K562 (cell line): ENCODE measurements around the gene ZNF775. TPM values are rescaled to one million over a fixed set of nuclear protein-coding genes. Genes with fewer than 3 reads are reported as not detected.
A peak's percentile ranks its signal among the peaks of the same experiment; 100 is the strongest.

ENCODE experiments used
- AFF1 ChIP-seq, 2 experiments: fragments of 450-650 bp; IDR thresholded peaks; 2 replicates each; pipeline ENCODE4 v1.6.1; 2018; ENCODE audit warnings: mild to moderate bottlenecking in 2 of 2, low read depth in 1 of 2; ENCODE audit not compliant: partially characterized antibody in 2 of 2
- ARNT ChIP-seq, 2 experiments: fragments of 450-650 bp; IDR thresholded peaks; 2 replicates each; pipeline ENCODE4 v1.6.1; 2016; ENCODE audit warnings: mild to moderate bottlenecking in 1 of 2
- FOXP4 ChIP-seq: sonication (generic); formaldehyde crosslinking; IDR thresholded peaks from 2 replicates; pipeline ENCODE4 v1.8.0; 2022; ENCODE audit warnings: mild to moderate bottlenecking, missing genetic modification reagents, borderline replicate concordance
- NRF1 ChIP-seq, 2 experiments: fragments of 450-650 bp; IDR thresholded peaks in 1 of 2; conservative IDR thresholded peaks in 1 of 2; 2 replicates each; pipeline ENCODE4 v1.6.1; 2014; ENCODE audit warnings: mild to moderate bottlenecking in 2 of 2
- RFX1 ChIP-seq: fragments of 450-650 bp; IDR thresholded peaks from 2 replicates; pipeline ENCODE4 v1.6.1; 2016; ENCODE audit warnings: mild to moderate bottlenecking, moderate library complexity
- SAFB ChIP-seq: fragments of 200-400 bp; formaldehyde crosslinking; IDR thresholded peaks from 2 replicates; pipeline ENCODE4 v1.6.1; 2017; ENCODE audit warnings: low read depth, low read length, borderline replicate concordance
- TRIM24 ChIP-seq, 2 experiments: fragments of 450-650 bp; IDR thresholded peaks; 2 replicates each; pipeline ENCODE4 v1.6.1; 2016
- WHSC1 ChIP-seq: IDR thresholded peaks from one replicate; pipeline ENCODE4 v1.6.1; 2012; ENCODE audit warnings: low read length, control low read depth, inconsistent platforms
- ZBTB33 ChIP-seq: sonication (generic); formaldehyde crosslinking; IDR thresholded peaks from 2 replicates; pipeline ENCODE4 v1.8.1; 2023; ENCODE audit warnings: mild to moderate bottlenecking, missing genetic modification reagents
- ZNF830 ChIP-seq: fragments of 250-450 bp; sonication (Bioruptor Pico); IDR thresholded peaks from 2 replicates; pipeline ENCODE4 v1.5.0; 2021; ENCODE audit warnings: mild to moderate bottlenecking
- polyA plus RNA-seq, 8 experiments: library from polyadenylated mRNA; depleted of rRNA in 4 of 8; stranded (reverse) in 5 of 8; unstranded in 3 of 8; fragments of >200 nt; fragmentation: Nextera tagmentation in 2 of 8; fragmentation: Illumina TruSeq in 1 of 8; extraction: Ambion mirVana in 2 of 8; extraction: Trizol in 1 of 8; gene quantifications; 2 replicates each; pipeline versions ENCODE4 v1.2.1 to v1.2.3, GENCODE V29; 2011 to 2014; ENCODE audit warnings: inconsistent platforms in 1 of 8, missing spikeins in 1 of 8
- total RNA-seq, 7 experiments: library from RNA; depleted of rRNA in 6 of 7; stranded (reverse); fragments of >200 nt in 6 of 7; fragmentation: Illumina TruSeq in 2 of 7; extraction: Trizol in 2 of 7; gene quantifications; 2 replicates each; pipeline versions ENCODE4 v1.2.1 to v1.2.3, GENCODE V29; 2011 to 2021; ENCODE audit warnings: low replicate concordance in 1 of 7

The ZNF775 gene
- total and polyA plus RNA-seq, 9 of the 15 experiments (the other 6 are each of a cell fraction or from before 2014, with no cell fraction given), result 0.04 to 18.7 (median 4.9) TPM

- peak; percentile 90 for TF ChIP-seq FOXP4 (CRISPR knock-in tag)
- TF ChIP-seq ZNF830 (CRISPR knock-in tag), result peak; percentile 21; the same call in 1 of the 2 replicates
- TF ChIP-seq AFF1 (IDR thresholded peaks at IDR 0.05; ENCODE audit: low read depth in 1 of 2, partially characterized antibody in 2 of 2), result peak in 1 of 2 experiments; percentile 67
- 0 out of 4 replicates have a peak, but pooled peaks of 1 of the 2 experiments have one; percentile 6 for TF ChIP-seq TRIM24 (IDR thresholded peaks at IDR 0.05)
- peak; percentile 62 for TF ChIP-seq ZBTB33
- TF ChIP-seq WHSC1, result no peak
- peak; percentile 85 to 88 for TF ChIP-seq NRF1 (conservative IDR thresholded peaks at IDR 0.05 in 1 of 2, IDR thresholded peaks at IDR 0.05 in 1 of 2)
- TF ChIP-seq SAFB, result peak; percentile 88
- TF ChIP-seq ARNT (IDR thresholded peaks at IDR 0.05), result no peak
- no peak for TF ChIP-seq RFX1
These were observed 10.0 kb upstream of the ZNF775 start (continued) for GRCh38 chr7:150368884-150369747.
